NCI-H2029 treated with DMSO at 0.1 percent for 48 hours (cell line): ENCODE data around the gene PAQR6.

ENCODE experiments used
- DNase-seq: peaks from one replicate; lab custom pipeline; 2025; lab: John Stamatoyannopoulos, UW

Gene PAQR6, protein sequence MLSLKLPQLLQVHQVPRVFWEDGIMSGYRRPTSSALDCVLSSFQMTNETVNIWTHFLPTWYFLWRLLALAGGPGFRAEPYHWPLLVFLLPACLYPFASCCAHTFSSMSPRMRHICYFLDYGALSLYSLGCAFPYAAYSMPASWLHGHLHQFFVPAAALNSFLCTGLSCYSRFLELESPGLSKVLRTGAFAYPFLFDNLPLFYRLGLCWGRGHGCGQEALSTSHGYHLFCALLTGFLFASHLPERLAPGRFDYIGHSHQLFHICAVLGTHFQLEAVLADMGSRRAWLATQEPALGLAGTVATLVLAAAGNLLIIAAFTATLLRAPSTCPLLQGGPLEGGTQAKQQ

GRCh38 chr1:156247460-156248322 is at the start of gene PAQR6:
PAQR6 (minus strand) TSS chr1:156248056; CDS start chr1:156246731, 1,325 bp downstream.
- DNase-seq, result no peak

GRCh38 chr1:156295391-156295947 is 47.6 kb upstream of the PAQR6 start, which contains the start of gene GLMP:
GLMP (minus strand) TSS chr1:156295679; CDS start chr1:156295645, 34 bp downstream.
- no peak for DNase-seq

DNA sequence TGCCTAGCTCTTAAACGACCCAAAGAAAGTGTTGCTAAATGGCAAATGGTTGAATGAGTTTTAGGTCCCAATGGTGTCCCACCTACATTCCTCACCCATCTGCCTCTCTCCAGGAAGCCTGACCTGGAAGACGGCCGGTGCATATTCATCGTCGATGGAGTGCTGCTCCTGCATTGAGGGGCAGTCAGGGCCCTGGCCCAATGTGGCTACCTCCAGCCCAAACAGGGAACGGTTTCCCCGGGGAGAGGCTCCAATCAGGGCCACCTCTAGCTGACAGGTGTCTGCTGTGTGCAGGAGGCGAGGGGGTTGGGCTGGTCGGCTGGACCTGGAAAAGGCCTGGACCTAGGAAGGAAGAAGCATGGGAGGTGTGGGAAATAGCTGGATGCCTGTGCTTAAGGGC is 46.0 kb upstream of the PAQR6 start:
- DNase-seq, result no peak

- no peak for DNase-seq
These were observed 45.2 kb upstream of the PAQR6 start for GRCh38 chr1:156293098-156293434.

DNA sequence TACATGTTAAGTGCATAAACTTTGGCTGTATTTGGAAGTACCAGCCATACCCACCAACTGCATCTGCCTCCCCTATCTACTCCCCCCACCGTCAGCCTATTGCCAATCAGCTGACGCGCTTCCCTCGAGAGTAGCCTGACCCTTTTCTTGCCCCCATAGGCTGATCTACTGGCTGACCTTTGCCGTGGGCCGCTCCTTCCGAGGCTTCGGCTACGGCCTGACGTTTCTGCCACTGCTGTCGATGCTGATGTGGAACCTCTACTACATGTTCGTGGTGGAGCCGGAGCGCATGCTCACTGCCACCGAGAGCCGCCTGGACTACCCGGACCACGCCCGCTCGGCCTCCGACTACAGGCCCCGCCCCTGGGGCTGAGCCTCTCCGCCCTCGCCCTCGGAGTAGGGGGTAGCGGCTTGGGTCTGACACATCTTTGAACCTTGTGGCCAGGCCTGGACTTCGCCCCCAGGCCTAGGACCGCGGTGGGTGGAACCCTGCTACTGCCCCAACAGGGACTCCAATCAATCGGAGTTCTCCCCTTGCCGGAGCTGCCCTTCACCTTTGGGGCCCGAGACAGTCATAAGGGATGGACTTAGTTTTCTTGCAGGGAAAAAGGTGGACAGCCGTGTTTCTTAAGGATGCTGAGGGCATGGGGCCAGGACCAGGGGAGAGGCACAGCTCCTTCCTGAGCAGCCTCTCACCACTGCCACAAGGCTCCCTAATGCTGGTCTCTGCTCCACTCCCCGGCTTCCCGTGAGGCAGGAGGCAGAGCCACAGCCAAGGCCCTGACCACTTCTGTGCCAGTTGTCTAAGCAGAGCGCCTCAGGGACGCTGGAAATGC is 43.6 kb upstream of the PAQR6 start:
- DNase-seq, result peak; percentile 55

DNA sequence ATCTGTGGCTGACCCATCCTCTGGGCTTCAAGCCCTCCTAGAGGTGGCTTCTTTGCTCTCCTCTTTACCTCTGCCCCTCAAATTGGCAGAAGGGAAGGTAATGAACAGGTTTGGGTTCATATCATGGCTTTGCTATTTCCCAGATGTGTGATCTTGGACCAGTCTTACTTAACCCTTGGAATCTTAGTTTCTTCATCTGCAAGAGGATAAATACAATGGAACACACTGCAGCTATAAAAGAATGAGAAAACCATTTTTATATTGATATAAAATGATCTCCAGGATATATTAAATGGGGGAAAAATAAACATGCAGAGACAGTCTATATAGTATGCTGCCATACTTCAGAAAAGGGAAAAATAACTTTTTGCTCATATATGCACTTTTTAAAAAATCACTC is 42.0 kb upstream of the PAQR6 start:
- DNase-seq, result no peak

DNA sequence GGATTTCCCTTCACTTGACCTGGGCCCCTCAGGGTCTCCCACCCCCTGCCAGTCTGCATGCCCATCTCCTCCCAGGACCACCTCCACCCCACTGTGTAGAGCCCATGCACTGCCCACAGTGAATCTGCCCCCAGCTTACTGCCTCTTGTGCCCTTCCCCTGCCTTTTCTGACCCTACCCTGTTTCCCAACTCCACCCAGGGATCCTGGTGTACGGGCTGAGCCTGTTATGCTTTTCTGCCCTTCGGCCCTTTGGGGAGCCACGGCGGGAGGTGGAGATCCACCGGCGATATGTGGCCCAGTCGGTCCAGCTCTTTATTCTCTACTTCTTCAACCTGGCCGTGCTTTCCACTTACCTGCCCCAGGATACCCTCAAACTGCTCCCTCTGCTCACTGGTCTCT is 38.2 kb upstream of the PAQR6 start:
- no peak for DNase-seq

DNA sequence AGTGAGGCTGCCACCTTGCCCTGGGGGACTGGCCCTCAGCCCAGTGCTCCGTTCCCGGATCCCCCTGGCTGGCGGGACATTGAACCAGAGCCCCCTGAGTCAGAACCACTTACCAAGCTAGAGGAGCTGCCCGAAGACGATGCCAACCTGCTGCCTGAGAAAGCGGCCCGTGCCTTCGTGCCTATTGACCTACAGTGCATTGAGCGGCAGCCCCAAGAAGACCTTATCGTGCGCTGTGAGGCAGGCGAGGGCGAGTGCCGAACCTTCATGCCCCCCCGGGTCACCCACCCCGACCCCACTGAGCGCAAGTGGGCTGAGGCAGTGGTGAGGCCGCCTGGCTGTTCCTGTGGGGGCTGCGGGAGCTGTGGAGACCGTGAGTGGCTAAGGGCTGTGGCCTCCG is 37.6 kb upstream of the PAQR6 start:
- DNase-seq, result no peak

DNA sequence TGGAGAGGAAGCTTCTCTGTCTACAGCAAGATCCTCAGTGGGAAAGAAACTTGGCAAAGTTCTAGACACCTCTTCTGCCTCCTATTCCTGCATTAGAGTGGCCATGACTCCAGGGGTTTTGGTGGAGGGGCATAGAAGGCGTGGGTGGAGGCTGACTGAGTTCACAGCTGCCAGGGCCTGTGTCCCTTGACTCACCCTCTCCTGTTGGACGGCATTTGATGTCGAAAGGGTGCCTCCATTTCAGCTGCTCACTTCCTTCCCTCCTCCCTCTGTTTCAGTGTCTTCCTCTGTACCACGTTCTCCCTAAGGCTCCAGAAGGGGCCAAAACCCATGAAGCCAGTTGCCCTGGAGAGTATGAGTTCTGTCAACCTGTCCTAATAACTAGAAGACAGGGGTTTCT is 36.9 kb upstream of the PAQR6 start:
- DNase-seq, result no peak

DNA sequence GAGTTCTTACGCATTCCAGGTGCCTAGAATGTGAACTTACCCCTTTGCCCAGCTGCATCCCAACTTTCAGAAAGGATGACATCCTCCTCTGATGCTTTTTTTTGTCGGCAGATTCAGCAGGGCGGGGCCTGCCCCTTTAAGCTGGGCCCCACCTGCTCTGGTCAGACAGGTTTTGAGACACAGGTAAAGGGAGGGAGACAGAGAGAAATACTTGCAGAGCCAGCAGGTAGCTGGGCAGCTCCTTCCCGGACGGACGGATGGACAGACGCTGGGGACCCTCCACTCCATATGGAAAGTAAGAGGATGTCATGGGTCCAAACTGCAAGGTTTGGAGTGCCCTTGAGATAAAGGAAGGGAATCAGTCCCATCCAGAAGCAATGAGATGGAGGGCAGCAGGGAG is 36.3 kb upstream of the PAQR6 start, which contains the start of gene TMEM79:
Gene TMEM79, plus strand, starts transcription at position 214 of the 400 bp plus-strand sequence. CDS start 902 bp downstream, outside the sequence.
- DNase-seq, result no peak

DNA sequence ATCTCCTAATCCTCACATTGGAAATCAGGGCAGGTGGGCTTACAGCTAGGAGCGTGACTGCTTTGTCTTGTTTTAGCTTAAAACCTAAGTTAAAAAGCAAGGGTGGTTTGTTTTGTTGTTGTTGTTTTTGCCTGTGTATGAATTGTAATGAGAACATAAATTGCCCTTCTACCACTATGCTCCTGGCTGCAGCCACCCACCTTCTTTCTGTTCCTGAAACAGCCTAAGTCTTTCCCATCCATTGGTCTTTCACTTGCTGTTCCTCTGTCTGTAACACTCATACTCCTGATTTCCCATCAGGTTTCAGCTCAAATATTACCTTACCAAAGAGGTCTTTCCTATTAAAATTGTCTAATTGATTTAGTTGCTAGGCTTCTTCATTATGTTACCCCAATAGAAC is 35.7 kb upstream of the PAQR6 start:
- no peak for DNase-seq

DNA sequence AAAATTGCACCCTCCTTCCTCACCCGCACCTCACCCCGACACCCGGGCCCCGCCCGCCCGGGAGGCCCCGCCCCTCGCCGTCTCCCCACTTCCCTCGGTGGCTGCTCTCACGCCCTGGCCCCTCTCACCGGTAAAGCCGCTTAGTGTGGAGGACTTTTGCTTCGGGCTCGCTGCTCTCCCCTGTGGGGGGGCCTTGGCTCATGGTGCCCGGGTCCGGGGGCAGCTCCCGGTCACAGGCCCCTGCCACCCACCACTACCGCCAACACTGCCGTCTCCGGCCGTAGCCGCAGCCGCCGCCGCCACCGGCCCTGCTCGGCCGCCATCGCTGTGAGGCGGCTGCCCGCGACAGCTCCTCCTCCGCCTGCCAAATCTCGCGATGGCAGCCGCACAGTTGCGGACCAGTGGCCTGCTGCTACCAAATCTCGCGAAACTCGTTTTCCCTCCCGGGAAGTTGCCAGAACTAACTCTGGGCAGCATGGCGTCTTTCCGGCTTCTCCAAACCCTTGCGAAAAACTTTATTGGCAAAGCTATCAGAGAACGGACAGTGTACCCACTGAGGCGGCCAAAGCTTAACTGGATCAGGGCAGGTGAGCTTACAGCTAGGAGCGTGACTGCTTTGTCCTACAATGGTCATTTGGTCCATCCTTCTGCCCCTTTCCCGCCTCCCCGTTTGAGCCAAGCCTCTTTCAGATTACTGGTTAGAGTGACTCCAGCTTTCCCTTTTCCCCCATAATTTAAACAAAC is 34.8 kb upstream of the PAQR6 start, which contains the start of gene SMG5:
Gene SMG5, minus strand, starts transcription at position 347 of the 744 bp plus-strand sequence. Its CDS starts 145 bp downstream, at position 202.
- peak; percentile 85 for DNase-seq

DNA sequence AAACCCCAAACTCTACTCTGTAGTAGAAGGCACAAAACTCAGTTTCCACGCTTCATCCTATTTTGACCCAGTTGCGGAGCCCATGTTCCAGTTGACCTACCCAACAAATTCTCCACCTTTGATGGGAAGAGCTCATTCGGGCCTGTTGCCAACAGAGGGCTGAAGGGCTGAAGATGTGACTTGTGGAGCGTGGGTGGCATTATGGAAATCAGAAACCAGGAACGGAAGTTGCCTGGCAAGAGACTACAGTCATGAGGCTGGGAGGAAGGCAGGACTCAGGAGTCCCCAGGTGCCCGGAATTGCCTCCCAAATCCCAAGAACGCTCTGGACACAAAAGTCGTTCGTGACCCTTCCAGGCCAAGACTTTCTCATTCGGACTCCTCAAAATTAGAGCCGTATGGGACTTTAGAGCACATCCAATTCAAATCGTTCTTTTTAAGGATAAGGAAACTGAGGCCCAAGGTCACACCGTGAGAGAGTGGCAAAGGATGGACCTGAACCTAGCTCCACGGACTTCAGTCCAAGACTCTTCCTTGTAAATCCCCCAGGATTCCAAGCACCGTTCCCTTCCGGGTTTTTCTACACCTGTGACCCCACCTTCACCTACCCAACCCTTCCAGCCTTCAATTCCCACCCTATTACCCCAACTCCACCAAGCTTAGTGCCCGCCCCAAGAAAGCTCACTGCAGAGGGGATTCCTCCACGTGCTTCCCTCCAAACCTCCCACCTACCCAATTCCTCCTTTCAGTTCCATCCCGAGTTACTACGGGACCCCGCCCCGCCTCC is 34.0 kb upstream of the PAQR6 start:
- peak; percentile 26 for DNase-seq

DNA sequence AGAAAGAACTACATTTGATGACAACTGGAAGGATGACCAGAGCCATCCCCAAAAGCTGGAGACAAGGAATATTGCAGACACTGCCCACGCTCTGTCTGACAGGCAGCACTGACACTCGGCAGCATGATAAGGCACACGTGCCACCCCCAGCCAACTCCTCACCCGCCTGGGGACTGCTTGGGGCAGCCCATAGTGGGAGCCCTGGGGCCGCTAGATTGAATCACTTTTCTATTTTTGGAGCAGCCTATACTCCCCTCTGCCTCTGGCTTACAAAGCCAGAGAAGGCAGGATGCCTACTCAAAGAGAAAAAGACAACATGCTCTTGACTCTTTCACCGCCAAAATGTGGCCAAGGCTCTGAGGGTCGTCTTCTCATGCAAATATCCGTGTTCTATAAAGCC is 33.4 kb upstream of the PAQR6 start:
- DNase-seq, result no peak

GRCh38 chr1:156279837-156280236 is 32.0 kb upstream of the PAQR6 start:
- DNase-seq, result no peak

- no peak for DNase-seq
These were observed 29.1 kb upstream of the PAQR6 start for GRCh38 chr1:156276966-156277381.

DNA sequence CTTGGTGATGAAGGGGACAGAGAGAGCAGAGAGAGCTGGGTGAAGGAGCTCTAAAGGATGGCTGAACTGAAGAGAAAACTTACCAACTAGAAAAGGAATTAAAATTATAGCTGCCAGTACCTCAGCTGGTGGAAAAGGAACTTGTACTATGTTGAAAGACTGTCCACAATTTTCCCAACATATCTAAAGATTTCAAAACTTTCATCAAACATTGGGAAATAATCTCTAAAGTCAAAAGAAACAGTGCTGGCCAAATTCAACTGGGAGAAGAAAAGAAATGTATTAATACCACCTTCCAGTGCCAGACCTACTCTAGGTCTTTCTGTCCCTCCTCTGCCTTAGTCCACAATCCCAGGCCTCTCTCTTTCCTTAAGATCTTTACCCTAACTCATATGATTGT is 28.7 kb upstream of the PAQR6 start:
- DNase-seq, result no peak

DNA sequence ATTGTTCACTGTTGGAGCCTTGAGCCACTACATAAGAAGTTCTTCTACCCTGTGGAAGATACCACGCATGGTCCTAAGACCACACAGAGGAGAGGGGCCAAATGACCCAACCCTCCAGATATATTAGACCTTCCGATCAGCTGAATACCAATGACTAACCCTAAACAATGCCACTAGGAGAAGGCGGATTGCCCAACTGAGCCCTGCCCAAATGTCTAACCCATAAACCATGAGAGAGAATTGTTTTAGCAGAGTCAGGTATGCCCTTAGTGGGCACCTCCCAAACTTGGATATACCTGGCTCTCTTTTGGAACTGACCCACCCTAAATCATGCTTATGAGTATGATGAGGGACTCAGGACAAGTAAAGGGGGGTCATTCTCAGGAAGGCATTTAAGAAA is 22.5 kb upstream of the PAQR6 start:
- no peak for DNase-seq

DNA sequence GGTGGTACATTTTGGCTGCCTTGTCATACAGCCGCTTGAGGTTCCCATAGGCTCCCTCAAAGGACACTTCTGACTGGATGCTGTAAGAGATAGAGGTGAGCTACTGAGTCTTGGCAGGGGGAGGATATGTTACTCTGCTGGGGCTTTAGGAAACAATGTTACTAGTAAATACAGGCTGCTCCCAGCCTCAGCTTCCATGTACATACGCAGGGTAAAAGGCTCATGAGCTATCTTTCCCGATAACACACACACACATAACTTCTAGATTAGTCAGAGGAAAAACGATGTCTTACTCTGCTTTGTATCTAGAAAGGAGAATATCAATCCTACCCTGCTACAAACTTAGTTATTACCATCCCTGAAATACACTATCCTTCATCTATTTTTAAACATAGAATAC is 20.5 kb upstream of the PAQR6 start:
- no peak for DNase-seq

- no peak for DNase-seq
These were observed 18.2 kb upstream of the PAQR6 start for GRCh38 chr1:156266051-156266450.
